Measurements from ENCODE around the gene CFAP206. TPM values are rescaled to one million over a fixed set of nuclear protein-coding genes. Genes with fewer than 3 reads are reported as not detected.

The CFAP206 gene
- total and polyA plus RNA-seq, 2 donors (not counting 3 experiments of a cell fraction or from before 2014, with no cell fraction given): 0.15 to 0.20 TPM

DNA sequence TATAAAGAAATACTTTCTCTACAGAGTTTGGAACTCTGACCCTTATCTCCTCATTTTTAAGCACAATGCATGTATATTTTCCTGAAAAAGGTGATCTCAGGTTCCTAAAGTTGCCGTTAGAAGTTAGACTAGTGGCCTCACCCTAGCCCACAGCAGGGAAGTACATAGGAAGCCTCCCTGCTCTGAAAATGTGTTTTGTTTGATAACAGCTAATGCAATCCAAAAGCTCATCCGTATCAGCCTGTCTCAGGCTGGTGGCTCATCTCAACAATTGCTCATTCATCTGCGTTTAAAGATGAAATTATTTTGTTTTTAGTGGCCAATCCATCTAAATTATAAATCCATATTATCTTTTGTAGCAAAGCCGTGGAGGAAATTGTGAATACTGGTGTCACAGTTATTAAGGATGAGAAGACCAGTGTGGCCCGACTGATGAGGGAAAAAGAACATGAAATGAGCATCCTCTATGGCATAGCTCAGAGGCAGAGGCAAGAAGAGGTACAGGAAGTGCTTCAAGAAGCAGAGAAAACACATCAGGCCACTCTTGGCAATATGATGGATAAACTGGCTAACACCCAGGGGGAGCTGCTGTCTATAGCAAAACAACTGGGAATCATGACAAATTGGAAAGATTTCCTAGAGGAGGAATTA lies 43.0 kb upstream of the CFAP206 start:
- Histone ChIP-seq H3K9me1 (replicated peaks; ENCODE audit: control insufficient read depth, extremely low read depth, insufficient read depth, low read length) (no peaks in the 10 kb centered on the region), H4K20me1 (replicated peaks; ENCODE audit: control insufficient read depth, extremely low read depth, insufficient read depth, low read length) (no peaks in the 10 kb centered on the region), H3K79me2 (ENCODE audit: control insufficient read depth, insufficient read depth, low read length) (no peaks in the 10 kb centered on the region), H3K4me1 (ENCODE audit: control insufficient read depth, extremely low read depth, insufficient read depth, low read length) (no peaks in the 10 kb centered on the region), H3K9ac (replicated peaks; ENCODE audit: extremely low read depth, insufficient read depth, low read length) (no peak overlapping the region), H3K4me2 (ENCODE audit: insufficient read depth, low read length) (no peak overlapping the region), H3K36me3 (ENCODE audit: control insufficient read depth in 2 of 2, extremely low read depth in 1 of 2, insufficient read depth in 2 of 2, low read length in 2 of 2) (no peaks in the 10 kb centered on the region), H3K27me3 (ENCODE audit: control insufficient read depth in 2 of 2, insufficient read depth in 2 of 2, low read length in 2 of 2) (no peaks in the 10 kb centered on the region), H2AFZ (ENCODE audit: low read depth, low read length) (no peak overlapping the region), H3K9me3 (replicated peaks; ENCODE audit: control insufficient read depth, insufficient read depth, low read length) (no peaks in the 10 kb centered on the region), H3K4me3 (replicated peaks in 1 of 3; ENCODE audit: insufficient read depth in 1 of 3, low read depth in 1 of 3, low read length in 3 of 3) (no peak overlapping the region), H3K27ac (ENCODE audit: insufficient read depth, low read depth, low read length) (no peak overlapping the region)
- DNase-seq (ENCODE audit: low read depth, low spot score) (no peak), FAIRE-seq (no peak)
- dilution Hi-C loops (cut with MboI; ENCODE audit: extremely low pct_ligation_motif_present, low sequenced_read_pairs) (no loop called here), intact Hi-C loops (cut with micrococcal nuclease) (no loop called here)
- POLR2A ChIA-PET: no interaction called here
- BruUV-seq (replicated peaks): no TSS peak
- TF ChIP-seq, protein P1, sequence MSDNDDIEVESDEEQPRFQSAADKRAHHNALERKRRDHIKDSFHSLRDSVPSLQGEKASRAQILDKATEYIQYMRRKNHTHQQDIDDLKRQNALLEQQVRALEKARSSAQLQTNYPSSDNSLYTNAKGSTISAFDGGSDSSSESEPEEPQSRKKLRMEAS (IDR thresholded peaks at IDR 0.05; ENCODE audit: insufficient read depth, insufficient read length): no peak
- no peak for TF ChIP-seq GATA2 (IDR thresholded peaks at IDR 0.05; ENCODE audit: insufficient read depth, insufficient read length, low read depth, low read length)
- no peak for TF ChIP-seq FOS (IDR thresholded peaks at IDR 0.05; ENCODE audit: borderline replicate concordance, insufficient read depth, low read length)
- no peak for TF ChIP-seq MYC (IDR thresholded peaks at IDR 0.05; ENCODE audit: low read depth, low read length)
- TF ChIP-seq POLR2A (IDR thresholded peaks at IDR 0.05; ENCODE audit: low read depth, low read length): no peak
- TF ChIP-seq JUN (IDR thresholded peaks at IDR 0.05; ENCODE audit: borderline replicate concordance, insufficient read depth, insufficient read length, low read depth): no peak
- TF ChIP-seq, protein P2, sequence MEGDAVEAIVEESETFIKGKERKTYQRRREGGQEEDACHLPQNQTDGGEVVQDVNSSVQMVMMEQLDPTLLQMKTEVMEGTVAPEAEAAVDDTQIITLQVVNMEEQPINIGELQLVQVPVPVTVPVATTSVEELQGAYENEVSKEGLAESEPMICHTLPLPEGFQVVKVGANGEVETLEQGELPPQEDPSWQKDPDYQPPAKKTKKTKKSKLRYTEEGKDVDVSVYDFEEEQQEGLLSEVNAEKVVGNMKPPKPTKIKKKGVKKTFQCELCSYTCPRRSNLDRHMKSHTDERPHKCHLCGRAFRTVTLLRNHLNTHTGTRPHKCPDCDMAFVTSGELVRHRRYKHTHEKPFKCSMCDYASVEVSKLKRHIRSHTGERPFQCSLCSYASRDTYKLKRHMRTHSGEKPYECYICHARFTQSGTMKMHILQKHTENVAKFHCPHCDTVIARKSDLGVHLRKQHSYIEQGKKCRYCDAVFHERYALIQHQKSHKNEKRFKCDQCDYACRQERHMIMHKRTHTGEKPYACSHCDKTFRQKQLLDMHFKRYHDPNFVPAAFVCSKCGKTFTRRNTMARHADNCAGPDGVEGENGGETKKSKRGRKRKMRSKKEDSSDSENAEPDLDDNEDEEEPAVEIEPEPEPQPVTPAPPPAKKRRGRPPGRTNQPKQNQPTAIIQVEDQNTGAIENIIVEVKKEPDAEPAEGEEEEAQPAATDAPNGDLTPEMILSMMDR (IDR thresholded peaks at IDR 0.05; ENCODE audit: extremely low read depth in 1 of 2, insufficient read depth in 1 of 2, low read depth in 1 of 2, low read length in 2 of 2): no peak
- TF ChIP-seq EZH2 (IDR thresholded peaks at IDR 0.05; ENCODE audit: borderline replicate concordance, low read depth, low read length, severe bottlenecking): no peak
- TF ChIP-seq POLR2AphosphoS5 (IDR thresholded peaks at IDR 0.05; ENCODE audit: insufficient read depth, low read depth, low read length): no peak
- CTCF ChIA-PET: interaction anchor here (1.1 kb wide), 1 partner anchor 226 kb away, joined by 3 read pairs; no protein-coding TSS in a partner anchor

All from endothelial cell of umbilical vein (primary cell).